ENCODE data around the gene LCAT.
A peak's percentile ranks its signal among the peaks of the same experiment; 100 is the strongest.
"Not testable (repeated sequence)": the region's sequence is repeated elsewhere in the genome, so short reads cannot be mapped to it uniquely, and the experiment has no call there.

The LCAT gene

DNA sequence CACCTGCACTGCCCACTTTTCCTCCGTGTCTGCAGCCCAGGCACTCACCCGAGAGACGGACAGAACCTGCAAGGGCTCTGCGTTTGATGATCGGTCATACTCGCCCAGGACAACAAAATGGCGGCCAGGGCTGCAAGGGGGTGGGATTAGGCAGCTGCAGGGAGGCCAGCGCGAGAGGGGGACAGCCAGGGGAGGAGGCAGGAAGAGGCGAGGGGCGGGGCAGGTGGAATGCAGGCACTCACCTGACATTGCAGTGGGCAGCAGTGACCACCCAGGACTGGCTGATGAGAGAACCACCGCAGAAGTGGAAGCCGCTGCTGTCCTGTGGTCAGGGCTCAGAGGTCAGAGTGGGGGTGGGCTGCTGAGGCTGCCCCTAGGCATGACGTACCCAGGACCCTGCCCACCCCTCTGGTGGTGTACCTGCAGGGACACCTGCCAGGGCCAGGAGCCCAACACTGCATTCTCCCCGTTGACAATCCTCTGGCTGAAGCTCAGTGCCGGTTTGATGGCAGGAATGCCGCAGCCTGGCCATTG is 13.2 kb downstream of the LCAT start:
- DNase-seq: no peak

DNA sequence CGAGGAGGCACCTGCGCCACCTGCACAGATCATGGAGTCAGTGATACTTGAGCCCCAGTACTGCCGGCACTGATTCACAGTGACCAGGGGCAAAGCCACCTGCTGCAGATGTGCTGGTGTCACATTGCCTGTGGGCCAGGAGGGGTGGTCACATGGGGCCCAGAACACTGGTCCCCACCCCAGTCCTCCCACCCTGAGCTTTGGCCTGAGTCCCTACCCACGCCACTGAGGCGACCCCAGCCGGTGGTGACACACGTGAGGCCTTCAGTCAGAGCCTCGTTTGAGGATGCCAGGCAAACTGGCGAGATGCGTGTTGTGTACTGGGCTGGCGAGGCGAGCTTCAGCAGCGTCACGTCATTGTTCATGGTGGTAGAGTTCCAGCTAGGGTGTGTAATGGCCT is 13.7 kb downstream of the LCAT start:
- DNase-seq: no peak

DNA sequence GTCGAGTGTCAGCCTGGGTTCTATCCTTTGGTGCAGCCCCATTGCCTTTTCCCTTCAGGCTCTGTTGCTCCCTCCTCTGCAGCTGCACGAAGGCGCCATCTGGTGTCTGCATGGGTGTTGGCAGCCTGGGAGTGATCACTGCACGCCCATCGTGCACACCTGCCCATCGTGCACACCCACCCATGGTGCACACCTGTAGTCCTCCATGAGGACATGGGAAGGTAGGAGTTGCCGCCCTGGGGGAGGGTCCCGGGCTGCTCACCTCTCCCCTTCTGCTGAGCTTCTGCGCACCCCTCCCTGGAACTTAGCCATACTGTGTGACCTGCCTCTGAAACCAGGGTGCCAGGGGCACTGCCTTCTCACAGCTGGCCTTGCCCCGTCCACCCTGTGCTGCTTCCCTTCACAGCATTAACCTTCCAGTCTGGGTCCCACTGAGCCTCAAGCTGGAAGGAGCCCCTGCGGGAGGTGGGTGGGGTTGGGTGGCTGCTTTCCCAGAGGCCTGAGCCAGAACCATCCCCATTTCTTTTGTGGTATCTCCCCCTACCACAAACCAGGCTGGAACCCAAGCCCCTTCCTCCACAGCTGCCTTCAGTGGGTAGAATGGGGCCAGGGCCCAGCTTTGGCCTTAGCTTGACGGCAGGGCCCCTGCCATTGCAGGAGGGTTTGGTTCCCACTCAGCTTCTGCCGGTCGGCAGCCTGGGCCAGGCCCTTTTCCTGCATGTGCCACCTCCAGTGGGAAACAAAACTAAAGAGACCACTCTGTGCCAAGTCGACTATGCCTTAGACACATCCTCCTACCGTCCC is 15.2 kb downstream of the LCAT start:
- peak; percentile 72 for DNase-seq

DNA sequence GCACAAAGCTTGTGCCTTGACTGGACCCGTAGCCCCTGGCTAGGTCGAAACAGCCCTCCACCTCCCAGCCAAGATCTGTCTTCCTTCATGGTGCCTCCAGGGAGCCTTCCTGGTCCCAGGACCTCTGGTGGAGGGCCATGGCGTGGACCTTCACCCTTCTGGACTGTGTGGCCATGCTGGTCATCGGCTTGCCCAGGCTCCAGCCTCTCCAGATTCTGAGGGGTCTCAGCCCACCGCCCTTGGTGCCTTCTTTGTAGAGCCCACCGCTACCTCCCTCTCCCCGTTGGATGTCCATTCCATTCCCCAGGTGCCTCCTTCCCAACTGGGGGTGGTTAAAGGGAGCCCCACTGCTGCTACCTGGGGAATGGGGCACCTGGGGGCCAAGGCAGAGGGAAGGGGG is 15.8 kb downstream of the LCAT start:
- DNase-seq: no peak

DNA sequence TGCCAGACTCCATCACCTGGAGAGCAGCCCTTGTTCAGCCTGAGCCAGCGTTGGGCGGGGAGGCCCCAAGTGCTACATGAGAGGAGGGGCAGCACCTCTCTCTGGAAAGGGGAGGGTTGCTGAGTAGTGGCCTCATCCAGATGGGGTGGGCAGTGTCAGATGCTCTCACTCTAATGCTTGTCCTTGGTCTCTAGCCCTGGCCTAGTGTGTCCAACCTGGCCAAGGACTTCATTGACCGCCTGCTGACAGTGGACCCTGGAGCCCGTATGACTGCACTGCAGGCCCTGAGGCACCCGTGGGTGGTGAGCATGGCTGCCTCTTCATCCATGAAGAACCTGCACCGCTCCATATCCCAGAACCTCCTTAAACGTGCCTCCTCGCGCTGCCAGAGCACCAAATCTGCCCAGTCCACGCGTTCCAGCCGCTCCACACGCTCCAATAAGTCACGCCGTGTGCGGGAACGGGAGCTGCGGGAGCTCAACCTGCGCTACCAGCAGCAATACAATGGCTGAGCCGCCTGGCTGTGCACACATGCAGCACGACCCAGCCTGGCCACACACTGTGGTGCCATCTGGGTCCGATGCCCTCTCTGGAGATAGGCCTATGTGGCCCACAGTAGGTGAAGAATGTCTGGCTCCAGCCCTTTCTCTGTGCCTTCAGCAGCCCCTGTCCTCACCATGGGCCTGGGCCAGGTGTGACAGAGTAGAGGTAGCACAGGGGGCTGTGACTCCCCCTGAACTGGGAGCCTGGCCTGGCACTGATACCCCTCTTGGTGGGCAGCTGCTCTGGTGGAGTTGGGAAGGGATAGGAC is 16.6 kb downstream of the LCAT start:
- no peak for DNase-seq

DNA sequence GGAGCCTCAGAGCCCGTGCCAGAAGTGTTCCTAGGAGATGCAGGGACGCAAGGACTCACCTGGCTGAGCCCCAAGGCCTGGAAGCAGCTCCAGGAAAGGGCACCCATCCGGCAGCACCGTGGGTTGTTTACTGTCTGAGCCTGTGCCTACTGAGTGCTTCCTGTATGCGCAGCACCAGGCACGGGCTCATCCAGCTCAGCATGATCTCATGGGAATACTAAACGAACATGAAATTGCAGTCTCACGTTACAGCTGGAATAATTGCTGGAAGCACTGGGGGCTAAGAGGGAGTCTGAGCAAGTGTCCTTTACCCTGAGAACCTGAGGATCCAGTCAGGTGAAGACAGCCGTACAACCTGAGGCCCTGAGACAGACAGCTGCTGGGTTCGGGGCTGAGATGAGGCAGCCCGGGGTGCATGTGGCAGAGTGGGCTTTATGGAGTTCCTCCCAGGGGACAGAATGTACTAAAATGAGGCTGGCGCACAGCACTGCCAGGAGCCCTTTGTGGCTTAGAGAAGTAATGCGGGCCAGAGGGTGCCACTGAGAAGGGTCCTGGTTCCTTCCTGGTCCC is 17.7 kb downstream of the LCAT start:
- no peak for DNase-seq

DNA sequence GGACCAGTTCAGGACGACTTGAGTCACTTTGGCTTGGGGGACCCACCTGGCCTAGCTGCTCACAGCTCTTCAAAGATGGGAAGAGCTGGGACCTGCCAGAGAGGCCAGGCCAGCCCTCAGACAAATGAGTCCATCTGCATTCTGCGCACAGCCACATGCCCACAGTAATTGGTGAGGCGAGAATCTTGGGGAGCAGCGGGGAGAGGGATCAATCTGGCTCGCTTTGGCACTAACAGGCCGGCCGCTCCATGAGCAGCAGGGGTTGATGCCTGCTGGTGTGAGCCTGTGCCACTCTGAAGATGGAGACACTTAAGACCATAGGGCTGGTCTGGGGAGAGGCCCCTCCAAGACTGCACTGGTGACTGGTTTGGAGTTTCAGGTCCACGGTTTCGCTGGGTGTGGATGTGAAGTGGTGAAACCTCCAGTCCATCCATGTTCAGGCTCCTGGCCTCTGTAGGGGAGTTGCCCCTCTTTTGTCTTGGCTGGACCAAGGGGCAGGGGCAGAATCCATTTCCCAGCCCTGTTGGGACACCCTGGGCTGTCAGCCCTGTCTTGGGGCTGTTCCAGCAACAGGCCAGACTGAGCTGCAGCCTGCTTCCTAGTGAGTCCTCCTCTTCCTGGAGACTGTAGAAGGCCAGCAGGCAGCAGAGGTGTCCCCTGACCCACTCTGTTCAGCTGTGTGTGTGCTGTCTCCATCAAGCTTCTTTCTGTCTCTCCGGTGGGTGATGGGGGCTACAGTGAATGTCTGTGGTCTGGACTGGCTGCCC is 19.6 kb downstream of the LCAT start:
- no peak for DNase-seq

DNA sequence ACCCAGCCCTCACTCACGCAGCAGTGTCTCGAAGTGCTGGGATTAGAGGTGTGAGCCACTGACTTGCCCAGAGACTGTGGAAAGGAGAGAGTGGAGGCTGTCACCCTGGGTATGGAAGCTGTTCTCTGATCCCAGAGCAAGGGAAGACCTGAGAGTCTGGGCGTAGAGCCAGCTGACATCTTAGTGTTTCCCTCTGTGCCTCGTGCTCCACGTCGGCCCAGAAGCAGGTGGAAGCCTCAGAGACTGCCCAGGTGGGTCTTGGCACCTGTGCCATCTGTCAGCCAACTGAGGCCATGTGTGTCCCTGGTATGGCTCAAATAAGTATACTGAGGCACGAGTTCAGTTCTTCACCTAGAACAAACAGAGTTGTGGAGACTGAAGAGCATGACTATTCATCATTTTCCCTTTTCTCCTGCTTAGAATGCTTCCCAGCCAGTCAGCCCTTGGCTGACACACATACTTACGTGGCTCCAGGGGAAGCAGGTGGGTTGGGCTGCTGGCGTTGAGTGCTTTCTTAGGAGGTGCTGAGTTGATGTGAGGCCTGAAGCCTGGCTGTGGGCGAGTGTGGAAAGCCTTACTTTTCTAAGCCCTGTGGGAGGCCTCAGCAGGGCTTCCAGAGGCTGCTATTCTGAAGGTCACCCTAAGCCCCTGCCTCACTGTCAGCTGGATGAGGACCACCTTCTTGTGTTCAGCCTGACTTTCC is 20.4 kb downstream of the LCAT start:
- no peak for DNase-seq

DNA sequence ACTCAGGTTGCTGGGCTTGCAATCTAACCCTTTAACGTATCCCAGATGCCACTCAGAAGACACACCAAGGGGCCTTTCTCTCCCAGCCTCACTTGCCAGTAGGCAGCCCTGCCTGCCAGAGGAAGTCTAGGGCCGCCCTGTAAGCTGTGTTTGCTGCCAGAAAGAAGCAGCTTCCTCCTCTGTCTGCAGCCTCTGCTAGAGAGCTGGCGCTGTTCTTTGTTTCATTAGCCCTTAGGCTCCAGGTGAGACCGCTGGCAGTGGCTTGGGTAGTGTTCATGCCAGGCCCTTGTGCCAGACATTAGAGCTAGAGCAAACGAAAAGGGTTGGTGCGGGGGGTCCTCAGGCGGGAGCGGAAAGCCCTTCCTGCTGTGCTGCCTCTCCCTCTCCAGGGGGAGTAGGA is 21.2 kb downstream of the LCAT start:
- DNase-seq: no peak

DNA sequence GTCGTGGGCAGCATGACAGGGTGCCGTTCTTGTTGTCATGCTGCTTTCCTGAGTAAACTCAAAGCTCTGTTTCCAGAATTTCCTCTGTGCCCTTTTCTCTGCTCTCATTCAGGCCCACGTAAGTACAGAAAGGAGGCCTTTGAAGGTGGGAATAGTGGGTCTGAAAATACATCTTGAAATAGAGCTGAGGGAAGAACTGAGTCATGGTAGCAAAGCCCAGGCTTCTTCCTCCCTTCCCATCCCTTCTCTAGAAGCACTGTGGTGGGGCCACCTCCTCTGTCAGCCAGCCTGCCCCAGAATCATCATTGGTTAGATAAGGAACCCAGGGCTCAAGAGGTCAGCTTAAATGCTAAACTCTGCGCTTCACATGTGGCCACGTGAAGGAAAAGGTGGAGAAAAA is 21.7 kb downstream of the LCAT start:
- no peak for DNase-seq

DNA sequence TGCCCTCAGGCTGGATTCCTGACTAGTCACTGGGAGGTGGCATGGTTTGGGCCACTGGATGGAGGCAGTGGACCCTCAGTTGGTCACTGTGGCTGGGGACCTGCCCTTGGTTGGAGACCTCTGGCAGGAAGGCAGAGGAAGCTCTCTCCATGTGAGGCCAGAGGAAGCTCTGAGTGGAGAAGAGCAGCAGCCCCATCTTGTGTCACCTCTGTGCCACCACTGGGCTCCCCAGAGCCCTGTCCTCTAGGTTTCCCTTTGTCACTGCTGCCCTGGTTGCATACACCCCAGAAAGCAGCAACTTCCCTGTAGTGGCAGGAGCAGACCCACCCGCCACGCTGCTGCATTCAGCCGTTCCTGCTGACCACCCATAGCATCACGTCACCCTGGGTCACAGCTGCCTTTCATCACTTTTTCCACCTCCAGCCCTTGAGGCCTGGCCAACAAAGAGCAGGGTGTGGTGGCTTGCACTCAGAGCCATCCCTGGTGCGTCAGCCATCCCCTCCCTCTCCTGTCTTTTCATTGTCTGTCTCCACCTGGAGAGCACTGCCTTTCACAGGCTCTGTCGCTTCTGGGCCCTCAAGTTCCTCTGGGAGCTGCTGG is 24.2 kb downstream of the LCAT start:
- DNase-seq: no peak

DNA sequence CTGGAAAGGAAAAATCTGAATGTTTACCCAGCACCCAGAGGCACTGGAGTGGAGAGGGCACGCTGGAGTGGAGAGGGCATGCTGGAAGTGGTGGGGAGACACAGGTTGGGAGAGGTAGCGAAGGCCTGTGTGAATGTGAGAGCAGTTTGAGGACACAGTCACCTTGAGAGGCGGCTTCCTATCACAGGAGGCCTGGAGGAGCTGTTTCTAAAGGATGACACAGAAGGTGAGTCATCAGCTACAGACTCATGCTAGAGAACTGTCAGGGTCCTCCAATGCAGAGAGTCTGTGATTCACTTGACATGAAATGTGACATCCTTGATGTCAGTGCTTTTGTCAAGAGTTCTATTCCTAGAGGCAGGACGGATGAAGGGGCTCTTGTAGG is 26.1 kb downstream of the LCAT start:
- DNase-seq: no peak

DNA sequence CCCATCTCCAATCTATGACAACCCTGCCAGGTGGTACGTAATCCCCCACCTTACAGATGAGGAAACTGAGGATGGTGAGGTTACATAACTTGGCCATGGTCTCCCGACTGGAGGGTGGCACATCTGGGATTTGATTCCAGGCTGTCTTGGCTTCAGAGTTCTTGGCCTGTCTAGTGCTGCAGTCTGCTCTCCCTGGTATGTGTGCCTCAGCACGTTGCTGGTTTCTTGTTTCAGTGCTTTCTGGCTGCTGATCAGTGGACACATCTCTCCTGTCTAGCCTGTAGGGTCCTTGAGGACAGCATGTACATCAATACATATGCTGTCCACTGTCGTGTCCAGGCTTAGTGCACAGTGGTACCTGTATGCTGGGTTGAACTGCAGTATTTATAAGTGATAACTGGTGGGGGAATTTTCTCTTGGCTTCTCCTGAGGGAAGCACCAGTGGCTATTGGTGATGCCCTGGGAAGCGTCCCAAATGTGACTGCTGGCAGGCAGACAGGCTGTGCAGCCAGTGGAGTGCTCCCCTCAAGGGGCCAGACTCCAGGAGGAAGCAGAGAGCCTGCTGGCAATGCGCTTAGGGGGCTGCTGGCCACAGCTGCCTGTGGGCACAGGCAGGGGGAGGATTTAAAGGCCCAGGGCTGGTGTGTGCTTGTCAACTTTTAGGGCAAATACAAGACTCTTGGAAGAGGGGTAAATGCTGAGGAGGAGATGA is 26.6 kb downstream of the LCAT start:
- DNase-seq: no peak

DNA sequence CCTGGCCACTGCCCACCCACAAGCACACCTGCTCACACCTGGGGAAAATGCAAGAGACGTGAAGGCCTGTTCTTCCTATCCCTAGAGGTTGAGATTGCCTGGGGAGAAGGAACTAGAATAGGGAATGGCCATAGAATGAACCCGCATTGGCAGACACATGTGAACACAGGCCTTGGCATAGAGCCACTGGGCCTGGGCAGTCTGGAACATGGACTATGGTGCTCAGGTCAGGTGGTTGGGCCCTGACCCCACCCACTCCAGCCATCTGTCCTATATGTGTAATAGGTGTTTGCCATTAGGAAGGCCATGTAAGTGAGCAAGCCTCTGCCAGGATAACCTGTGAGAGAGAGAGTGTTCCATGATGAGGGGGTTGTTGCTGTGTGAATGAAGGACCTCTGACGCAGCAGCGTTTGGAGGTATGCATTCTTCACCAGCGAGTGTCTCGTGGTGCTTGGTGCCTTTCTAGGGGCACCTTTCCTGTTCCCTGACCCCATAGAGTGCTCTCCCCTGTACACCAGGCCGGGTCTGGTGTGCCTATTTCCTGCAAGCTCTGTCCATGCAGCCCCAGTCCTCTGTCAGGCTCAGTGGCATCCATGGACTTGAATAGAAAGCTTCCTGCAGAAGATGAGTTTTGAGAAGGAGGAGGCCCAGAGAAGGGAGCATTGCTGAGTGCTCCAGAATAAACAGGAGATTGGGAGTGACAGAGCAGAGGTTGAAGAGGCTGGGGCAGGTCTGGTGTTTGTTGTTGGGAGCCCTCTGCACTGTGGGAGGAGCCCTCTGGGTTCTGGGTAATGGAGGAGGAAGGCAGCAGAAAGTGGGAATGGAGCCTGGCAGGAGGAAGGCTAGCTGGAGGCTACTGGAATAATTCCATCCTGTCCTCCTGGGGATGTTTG is 27.8 kb downstream of the LCAT start:
- DNase-seq: no peak

DNA sequence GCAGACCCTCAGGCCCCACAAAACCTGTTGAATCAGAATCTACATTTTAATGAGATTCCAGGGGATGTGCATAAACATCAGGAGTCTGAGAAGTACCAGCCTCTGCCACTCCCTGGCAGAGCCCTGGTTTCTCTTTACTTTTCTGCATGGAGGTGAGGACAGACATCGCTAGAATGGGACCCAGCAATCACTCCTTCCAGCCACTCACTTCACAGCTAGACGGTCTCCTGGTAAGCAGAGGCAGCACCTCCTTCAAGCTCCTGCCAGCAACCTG is 28.5 kb downstream of the LCAT start:
- not testable (repeated sequence) for DNase-seq

DNA sequence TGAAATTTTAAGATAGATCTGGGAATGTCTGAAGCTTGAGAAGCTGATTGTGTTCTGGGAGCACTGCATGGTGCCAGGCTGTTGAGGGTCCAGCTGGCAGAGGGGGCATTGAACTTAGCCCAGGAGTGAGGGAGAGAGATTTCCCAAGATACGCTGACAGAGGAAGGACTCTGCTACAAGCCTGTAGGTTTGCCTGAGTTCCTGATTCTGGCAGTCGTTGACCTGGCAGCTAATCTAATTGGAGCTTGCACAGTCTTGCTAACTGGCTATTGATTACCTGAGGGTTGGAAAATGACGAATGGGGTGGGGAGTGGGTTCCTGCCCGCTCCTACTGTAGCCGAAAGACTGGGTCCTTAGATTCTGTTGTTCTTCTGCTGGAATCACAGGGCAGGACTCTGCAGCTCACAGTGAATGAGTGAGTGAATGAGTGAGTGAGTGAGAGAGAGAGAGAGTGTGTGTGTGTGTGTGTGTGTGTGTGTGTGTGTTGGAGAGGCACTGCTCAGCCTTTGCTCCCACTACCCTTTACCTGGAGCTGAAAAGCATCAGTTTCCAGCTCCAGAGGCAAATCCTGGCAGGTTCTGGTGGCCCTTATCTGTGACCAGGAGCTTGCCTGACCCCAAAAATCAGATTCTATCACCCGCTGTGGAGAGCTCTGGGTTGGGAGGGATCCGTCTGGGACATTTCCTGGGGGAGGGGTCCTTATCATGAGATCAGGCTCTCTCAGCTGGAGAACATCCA is 29.0 kb downstream of the LCAT start:
- no peak for DNase-seq

DNA sequence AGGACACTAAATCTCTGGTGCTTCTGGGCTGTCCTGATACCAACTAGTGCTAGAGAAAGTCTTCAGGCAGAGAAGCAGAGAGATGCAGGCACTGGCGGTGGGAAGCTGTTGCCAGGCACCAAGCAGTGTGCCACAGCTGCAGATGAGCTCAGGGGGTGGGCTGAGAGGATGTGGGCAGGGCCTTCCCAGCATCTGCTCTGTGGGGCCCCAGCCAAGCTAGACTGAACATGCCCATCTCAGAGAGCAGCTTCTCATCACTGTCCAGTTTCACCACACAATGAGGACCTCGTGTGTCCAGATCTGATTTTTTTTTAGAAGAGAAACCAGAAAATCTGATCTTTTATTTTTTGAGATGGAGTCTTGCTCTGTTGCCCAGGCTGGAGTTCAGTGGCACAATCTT is 33.8 kb downstream of the LCAT start:
- DNase-seq: no peak

DNA sequence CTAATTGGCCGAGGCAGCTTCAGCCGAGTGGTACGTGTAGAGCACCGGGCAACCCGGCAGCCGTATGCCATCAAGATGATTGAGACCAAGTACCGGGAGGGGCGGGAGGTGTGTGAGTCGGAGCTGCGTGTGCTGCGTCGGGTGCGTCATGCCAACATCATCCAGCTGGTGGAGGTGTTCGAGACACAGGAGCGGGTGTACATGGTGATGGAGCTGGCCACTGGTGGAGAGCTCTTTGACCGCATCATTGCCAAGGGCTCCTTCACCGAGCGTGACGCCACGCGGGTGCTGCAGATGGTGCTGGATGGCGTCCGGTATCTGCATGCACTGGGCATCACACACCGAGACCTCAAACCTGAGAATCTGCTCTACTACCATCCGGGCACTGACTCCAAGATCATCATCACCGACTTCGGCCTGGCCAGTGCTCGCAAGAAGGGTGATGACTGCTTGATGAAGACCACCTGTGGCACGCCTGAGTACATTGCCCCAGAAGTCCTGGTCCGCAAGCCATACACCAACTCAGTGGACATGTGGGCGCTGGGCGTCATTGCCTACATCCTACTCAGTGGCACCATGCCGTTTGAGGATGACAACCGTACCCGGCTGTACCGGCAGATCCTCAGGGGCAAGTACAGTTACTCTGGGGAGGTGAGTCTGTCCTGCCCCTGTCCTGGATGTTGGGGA is 34.7 kb downstream of the LCAT start:
- DNase-seq: no peak
